Chondrocyte (in vitro differentiated cells): ENCODE data around the gene CUBN. TPM values are rescaled to one million over a fixed set of nuclear protein-coding genes. Genes with fewer than 3 reads are reported as not detected.
A peak's percentile ranks its signal among the peaks of the same experiment; 100 is the strongest.

Experiments
- DNase-seq: peaks from one replicate; pipeline ENCODE4 v3.0.0; 2021; ENCODE audit warnings: mixed read lengths, low spot score
- H3K27ac Mint-ChIP-seq: one replicate; pipeline ENCODE4 v1.8.0; 2021; ENCODE audit warnings: mild to moderate bottlenecking, moderate library complexity, mixed read lengths; ENCODE audit not compliant: unreplicated experiment
- H3K27me3 Mint-ChIP-seq: 2 replicates; pipeline ENCODE4 v1.8.0; 2021; ENCODE audit warnings: low read depth, mixed read lengths
- H3K36me3 Mint-ChIP-seq: 2 replicates; pipeline ENCODE4 v1.8.0; 2021; ENCODE audit warnings: low read depth, mixed read lengths
- H3K4me1 Mint-ChIP-seq: 2 replicates; pipeline ENCODE4 v1.8.0; 2021; ENCODE audit warnings: low read depth, mild to moderate bottlenecking, mixed read lengths
- H3K4me3 Mint-ChIP-seq: one replicate; pipeline ENCODE4 v1.8.0; 2021; ENCODE audit warnings: mild to moderate bottlenecking, moderate library complexity, mixed read lengths; ENCODE audit not compliant: unreplicated experiment
- H3K9me3 Mint-ChIP-seq: 2 replicates; pipeline ENCODE4 v1.8.0; 2021; ENCODE audit warnings: low read depth, mixed read lengths
- CTCF ChIP-seq: fragments of 200-600 bp; sonication (generic); IDR thresholded peaks from 2 replicates; pipeline ENCODE4 v1.5.0; 2021; ENCODE audit warnings: antibody characterized with exemption, mild to moderate bottlenecking, moderate library complexity
- total RNA-seq: library from RNA; stranded (reverse); gene quantifications from 3 replicates; pipeline ENCODE4 v1.2.1, GENCODE V29; 2021

CUBN gene
- total RNA-seq, 1 donor from 2014 or later: 1.0 TPM

GRCh38 chr10:17010363-17011145, 119.1 kb downstream of the CUBN start:
- H3K9me3 Mint-ChIP-seq: peaks cover 7% of the 10 kb centered on the region
- no peak overlapping the region for H3K27ac Mint-ChIP-seq
- DNase-seq: no peak
- H3K4me1 Mint-ChIP-seq: peaks cover 37% of the 10 kb centered on the region
- no peaks in the 10 kb centered on the region for H3K27me3 Mint-ChIP-seq
- no peaks in the 10 kb centered on the region for H3K36me3 Mint-ChIP-seq
- TF ChIP-seq CTCF: no peak
- no peak overlapping the region for H3K4me3 Mint-ChIP-seq

DNA sequence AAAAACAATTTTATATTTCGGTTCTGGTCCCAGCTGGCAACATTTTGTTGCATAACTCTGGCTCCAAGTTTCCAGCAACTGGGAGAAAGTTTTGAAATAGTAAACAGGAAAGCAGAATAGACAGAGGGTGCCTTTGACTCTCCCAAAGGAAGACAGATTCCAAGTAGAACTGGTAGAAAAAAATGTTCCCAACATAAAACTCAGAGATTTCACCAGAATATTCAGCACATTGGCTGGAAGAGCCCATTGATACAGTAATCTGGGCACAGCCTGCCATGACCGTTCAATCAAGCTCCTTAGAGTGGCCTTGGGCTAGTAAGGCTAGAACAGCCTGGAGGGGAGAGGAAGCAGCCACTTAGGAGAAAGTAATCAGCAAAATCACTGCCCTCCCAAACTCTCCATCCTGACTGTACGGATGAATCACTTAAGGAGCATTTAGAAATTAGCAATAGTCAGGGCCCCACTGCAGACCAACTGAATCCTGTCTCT, 120.4 kb downstream of the CUBN start:
- Mint-ChIP-seq H3K9me3 (peaks cover 7% of the 10 kb centered on the region), H3K4me1 (peaks cover 42% of the 10 kb centered on the region), H3K27ac (no peak overlapping the region), H3K4me3 (no peak overlapping the region), H3K27me3 (no peaks in the 10 kb centered on the region), H3K36me3 (no peaks in the 10 kb centered on the region)
- DNase-seq: no peak
- no peak for TF ChIP-seq CTCF

DNA sequence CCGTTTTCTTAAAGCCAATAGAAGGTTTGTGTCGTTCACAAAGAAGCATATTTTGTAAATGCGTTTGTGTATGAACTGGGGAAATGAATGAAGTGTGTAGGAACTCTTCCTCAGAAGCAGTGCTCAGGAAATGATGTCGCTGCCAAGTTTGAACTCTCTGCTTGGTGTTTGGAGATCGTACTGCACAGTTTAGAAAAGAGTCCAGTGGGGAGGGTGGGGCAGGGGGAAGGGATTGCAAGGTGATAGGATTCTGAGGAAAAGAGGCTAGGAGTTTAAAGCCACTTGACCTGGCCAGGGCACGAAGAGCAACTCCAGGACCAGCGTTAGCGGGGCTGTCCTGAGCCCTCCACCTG, 122.2 kb downstream of the CUBN start:
- Mint-ChIP-seq H3K4me1 (peaks cover 61% of the 10 kb centered on the region), H3K27ac (no peak overlapping the region), H3K4me3 (no peak overlapping the region), H3K27me3 (no peaks in the 10 kb centered on the region), H3K36me3 (no peaks in the 10 kb centered on the region), H3K9me3 (peaks cover 7% of the 10 kb centered on the region)
- DNase-seq: no peak
- no peak for TF ChIP-seq CTCF

DNA sequence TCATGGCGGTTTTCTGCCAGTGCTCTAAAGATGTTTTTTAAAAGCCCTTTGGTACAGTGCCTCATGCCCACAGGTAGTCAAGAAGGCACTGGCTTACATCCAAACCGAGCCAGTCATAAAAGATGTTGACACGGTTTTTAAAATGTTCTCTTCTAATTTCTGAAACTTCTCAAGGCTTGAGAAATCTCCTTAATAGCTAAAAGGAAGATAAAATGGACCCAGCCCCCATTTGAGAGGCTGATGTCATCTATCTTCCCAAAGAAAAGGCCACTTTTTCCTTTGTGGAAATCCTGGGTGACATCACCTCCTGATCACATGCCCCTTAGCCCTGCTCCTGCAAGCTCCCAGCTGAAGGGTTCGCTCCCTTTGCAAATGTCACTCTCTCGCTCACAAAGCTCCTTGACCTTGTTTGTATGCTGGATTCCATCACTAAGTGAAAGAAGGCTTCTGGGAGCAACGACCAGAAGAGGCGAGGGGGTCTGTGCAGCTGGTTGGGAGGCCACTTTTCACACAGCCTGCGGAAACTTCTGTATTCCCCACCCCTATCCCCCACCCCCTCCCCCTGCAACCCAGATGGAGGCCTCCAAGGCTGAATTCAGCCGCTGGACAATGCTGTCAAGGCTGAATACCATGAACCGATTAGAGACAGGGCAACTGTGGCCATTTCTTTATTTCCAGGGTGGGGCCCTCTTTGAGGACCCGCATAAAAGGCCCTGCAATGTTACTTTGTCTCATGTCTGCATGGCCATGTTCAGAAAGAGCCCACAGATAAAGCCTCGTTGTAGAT, 122.8 kb downstream of the CUBN start:
- H3K27ac Mint-ChIP-seq: peak overlapping the region; percentile 57
- no peaks in the 10 kb centered on the region for H3K36me3 Mint-ChIP-seq
- peaks cover 67% of the 10 kb centered on the region for H3K4me1 Mint-ChIP-seq
- no peak for DNase-seq
- TF ChIP-seq CTCF: no peak
- H3K9me3 Mint-ChIP-seq: peaks cover 7% of the 10 kb centered on the region
- no peaks in the 10 kb centered on the region for H3K27me3 Mint-ChIP-seq
- no peak overlapping the region for H3K4me3 Mint-ChIP-seq
